HFF-Myc (cell line): ENCODE results near the gene EFNB2.

Source experiments
- DNase-seq: peaks from one replicate; pipeline ENCODE4 v3.0.0-alpha.2; 2011; ENCODE audit warnings: low read depth; ENCODE audit errors: extremely low read depth
- H3K4me3 ChIP-seq: replicated peaks from 2 replicates; pipeline ENCODE4 v1.5.1; 2011; ENCODE audit warnings: low read depth, mild to moderate bottlenecking, control low read depth, low read length
- TF ChIP-seq, protein P1 (sequence below): IDR thresholded peaks from 2 replicates; pipeline ENCODE4 v1.5.1; 2012; ENCODE audit warnings: mild to moderate bottlenecking, low read depth, low read length, control low read depth; ENCODE audit errors: missing control alignments

The EFNB2 gene, protein sequence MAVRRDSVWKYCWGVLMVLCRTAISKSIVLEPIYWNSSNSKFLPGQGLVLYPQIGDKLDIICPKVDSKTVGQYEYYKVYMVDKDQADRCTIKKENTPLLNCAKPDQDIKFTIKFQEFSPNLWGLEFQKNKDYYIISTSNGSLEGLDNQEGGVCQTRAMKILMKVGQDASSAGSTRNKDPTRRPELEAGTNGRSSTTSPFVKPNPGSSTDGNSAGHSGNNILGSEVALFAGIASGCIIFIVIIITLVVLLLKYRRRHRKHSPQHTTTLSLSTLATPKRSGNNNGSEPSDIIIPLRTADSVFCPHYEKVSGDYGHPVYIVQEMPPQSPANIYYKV

DNA sequence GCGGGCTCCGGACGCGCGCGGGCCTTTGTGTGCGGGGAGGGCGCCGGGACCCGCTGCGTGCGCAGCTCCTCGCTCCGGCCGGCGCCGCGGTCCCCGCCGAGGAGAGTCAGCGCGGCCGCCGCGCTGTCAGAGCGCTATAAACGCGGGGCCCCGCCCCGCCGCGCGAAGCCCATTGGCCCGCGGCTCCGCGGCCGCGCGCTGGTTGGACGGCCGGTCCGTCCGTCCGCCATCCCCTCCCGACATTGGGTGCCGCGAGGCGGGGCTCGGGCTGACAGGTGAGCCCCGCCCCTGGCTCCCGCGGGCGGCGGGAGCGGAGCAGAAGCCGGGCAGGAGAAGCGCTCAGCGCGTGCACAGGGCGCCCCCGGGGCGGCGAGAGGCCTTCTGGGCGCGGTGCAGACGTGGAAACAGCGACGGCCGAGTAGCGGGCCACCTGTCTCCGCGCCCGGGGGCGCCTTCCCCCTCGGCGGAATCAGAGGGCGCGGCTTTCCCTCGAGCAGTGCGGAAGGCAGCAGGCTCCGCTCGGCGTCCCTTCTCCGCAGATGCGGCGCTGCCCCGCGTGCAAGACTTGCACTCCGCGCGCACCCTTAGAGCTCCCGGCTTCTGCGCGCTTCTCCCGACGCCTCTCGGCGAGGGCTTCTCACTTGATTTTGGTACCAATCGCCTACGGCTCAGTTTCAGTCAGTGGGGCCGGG lies at the start of gene EFNB2:
Gene EFNB2, minus strand, starts transcription at position 111 of the 692 bp plus-strand sequence. CDS start 698 bp downstream, outside the sequence.
- DNase-seq = no peak
- TF ChIP-seq, protein P1, sequence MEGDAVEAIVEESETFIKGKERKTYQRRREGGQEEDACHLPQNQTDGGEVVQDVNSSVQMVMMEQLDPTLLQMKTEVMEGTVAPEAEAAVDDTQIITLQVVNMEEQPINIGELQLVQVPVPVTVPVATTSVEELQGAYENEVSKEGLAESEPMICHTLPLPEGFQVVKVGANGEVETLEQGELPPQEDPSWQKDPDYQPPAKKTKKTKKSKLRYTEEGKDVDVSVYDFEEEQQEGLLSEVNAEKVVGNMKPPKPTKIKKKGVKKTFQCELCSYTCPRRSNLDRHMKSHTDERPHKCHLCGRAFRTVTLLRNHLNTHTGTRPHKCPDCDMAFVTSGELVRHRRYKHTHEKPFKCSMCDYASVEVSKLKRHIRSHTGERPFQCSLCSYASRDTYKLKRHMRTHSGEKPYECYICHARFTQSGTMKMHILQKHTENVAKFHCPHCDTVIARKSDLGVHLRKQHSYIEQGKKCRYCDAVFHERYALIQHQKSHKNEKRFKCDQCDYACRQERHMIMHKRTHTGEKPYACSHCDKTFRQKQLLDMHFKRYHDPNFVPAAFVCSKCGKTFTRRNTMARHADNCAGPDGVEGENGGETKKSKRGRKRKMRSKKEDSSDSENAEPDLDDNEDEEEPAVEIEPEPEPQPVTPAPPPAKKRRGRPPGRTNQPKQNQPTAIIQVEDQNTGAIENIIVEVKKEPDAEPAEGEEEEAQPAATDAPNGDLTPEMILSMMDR = no peak
- H3K4me3 ChIP-seq = peak within 1 kb of the TSS; percentile 59

DNA sequence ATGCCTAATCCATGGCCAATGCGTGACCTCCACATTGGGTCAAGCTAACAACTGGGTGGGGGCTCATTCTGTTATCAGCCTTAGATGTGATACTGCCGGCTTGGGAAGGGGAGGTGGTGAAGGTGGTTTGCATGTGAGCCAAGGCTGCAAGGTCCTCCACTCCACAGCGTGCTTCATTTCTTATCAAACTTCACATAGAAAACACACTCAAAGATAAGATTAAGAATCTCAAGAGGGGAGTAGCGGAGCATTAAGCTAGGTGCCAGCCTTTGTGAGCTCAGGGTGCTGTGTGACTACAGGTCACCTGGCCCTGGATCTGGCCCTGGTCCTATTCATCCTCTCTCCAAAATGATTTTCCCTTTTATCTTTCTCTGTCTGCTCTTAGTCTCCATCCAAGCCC lies 45.8 kb upstream of the EFNB2 start:
- no peak overlapping the region for H3K4me3 ChIP-seq
- DNase-seq = no peak
- TF ChIP-seq, protein P1 = no peak

DNA sequence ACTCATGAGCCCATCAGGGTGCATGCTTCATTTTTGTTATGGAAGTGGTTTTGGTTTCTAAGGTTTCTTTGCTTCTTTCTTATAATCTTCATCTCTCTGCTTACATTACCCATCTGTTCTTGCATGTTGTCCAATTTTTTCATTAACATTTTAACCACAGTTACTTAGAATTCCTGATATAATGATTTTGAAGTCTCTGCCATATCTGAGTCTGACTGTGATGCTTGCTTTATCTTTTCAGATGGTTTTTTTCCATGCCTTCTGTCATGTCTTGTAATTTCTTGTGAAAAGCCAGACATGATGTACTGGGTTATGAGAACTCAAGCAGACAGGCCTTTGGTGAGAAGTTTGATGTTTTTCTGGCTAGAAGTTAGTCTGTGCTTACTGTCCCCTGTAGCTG lies 40.4 kb upstream of the EFNB2 start:
- H3K4me3 ChIP-seq = no peak overlapping the region
- DNase-seq = no peak
- TF ChIP-seq, protein P1 = no peak

DNA sequence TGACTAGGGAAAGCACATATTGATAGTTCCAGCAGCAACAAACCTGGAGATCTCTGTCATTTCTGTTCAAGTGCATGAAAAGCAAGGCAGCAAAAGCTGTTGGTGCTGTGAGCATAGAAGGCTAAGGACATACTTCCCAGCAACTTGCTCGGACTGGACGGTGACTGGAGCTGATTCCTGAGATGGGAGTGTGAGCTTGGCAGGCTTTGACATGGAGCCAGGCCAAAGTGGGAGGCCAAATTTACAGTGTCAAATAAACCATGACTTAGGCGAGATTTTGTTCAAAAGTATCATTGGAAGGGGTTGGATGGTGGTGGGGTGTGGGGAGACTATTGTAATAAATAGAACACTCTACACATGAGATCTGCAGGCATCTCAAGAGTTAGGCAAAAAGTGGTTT lies 38.4 kb upstream of the EFNB2 start:
- no peak overlapping the region for H3K4me3 ChIP-seq
- TF ChIP-seq, protein P1 = no peak
- DNase-seq = no peak

DNA sequence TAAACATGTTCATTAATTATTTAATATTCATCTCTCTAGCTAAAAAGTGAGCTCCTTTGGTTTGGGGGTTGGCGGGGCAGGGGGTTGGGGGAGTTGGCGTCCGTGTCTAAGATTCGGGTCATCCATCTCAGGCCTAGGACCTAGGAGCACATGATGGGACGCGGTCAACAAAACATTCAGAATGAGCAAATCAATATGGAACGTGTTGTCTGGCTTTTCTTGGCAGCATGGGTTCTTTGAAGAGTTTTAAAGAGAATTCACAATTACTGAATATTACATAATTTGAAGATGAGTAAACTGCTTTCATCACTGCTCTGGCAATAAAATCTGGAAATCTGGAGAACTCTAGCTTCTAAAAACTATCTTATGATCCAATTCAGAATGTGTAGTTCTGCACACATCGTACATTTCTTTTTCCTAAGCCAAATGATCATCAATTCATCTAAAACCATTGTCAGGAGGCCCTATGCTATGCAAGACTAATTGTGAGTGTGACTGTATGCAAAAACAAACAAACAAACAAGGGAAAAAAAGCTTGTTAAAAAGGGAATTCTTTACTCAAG lies 37.9 kb upstream of the EFNB2 start:
- TF ChIP-seq, protein P1 = no peak
- no peak overlapping the region for H3K4me3 ChIP-seq
- no peak for DNase-seq

DNA sequence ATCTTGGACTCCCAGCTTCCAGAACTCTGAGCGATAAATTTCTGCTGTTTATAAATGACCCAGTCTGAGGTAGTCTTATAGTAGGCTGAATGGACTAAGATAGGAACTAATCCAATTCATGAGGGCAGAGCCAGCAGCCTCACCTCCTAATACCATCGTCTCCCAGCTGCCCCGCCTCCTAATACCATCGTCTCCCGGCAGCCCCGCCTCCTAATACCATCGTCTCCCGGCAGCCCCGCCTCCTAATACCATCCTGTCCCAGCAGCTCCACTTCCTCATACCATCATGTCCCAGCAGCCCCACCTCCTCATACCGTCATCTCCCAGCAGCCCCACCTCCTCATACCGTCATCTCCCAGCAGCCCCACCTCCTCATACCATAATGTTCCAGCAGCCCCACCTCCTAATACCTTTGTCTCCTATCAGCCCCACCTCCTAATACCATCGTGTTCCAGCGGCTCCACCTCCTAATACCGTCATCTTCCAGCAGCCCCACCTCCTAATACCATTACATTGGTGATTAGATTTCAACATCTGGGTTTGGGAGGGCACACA lies 34.9 kb upstream of the EFNB2 start:
- H3K4me3 ChIP-seq = no peak overlapping the region
- no peak for DNase-seq
- TF ChIP-seq, protein P1 = no peak
